Body of pancreas (tissue), 4 donors: ENCODE data around the gene MOGAT3. TPM values are rescaled to one million over a fixed set of nuclear protein-coding genes. Genes with fewer than 3 reads are reported as not detected.

Source experiments
- ATAC-seq: fragments of 150-250 bp; one replicate; pipeline ENCODE4 v1.9.1; 2016
- DNase-seq, 4 donors: peaks; one replicate each; pipeline ENCODE4 v3.0.0-alpha.2; 2019
- H3K27ac ChIP-seq, 4 donors: fragments of 200-600 bp; sonication (generic); 1 replicate in 3 of 4; 2 replicates in 1 of 4; pipeline versions ENCODE4 v1.5.1 to v1.6.1; 2016 to 2019; ENCODE audit warnings: mild to moderate bottlenecking in 1 of 4, mixed read lengths in 1 of 4, moderate library complexity in 1 of 4
- H3K27me3 ChIP-seq, 2 donors: fragments of 200-600 bp; sonication (generic); one replicate each; pipeline ENCODE4 v1.6.0; 2016; ENCODE audit warnings: mild to moderate bottlenecking in 1 of 2
- H3K36me3 ChIP-seq, 2 donors: fragments of 200-600 bp; sonication (generic); replicated peaks in 1 of 2; 2 replicates each; pipeline ENCODE4 v1.5.1; 2016; ENCODE audit warnings: low read depth in 2 of 2; ENCODE audit not compliant: insufficient read depth in 1 of 2
- H3K4me1 ChIP-seq: fragments of 200-600 bp; sonication (generic); one replicate; pipeline ENCODE4 v1.6.0; 2016
- H3K4me3 ChIP-seq, 2 donors: fragments of 200-600 bp; sonication (generic); 1 replicate in 1 of 2; 2 replicates in 1 of 2; pipeline ENCODE4 v1.5.1; 2016 to 2019
- H3K9me3 ChIP-seq, 3 donors: fragments of 200-600 bp; sonication (generic); 1 replicate in 2 of 3; 2 replicates in 1 of 3; pipeline ENCODE4 v1.5.1; 2016
- POLR2A ChIP-seq, 3 donors: fragments of 450-650 bp; IDR thresholded peaks; one replicate each; pipeline ENCODE4 v1.6.1; 2016; ENCODE audit warnings: antibody characterized with exemption in 3 of 3, mild to moderate bottlenecking in 2 of 3
- WGBS, 2 donors: methylation state at CpG; one replicate each; pipeline ENCODE4 v1.1.5; 2017; 5-methylcytosine and 5-hydroxymethylcytosine counted together
- intact Hi-C: fragments of 100-400 bp; cut with DNase I; formaldehyde crosslinking; loops from one replicate; pipeline ENCODE4 v1.15.1; 2023
- total RNA-seq, 2 donors: library from RNA; depleted of rRNA; stranded (reverse); fragments of >200 nt; gene quantifications; one replicate each; pipeline ENCODE4 v1.1.0, GENCODE V29; 2016
- TF ChIP-seq, protein P1 (sequence below), 7 experiments: fragments of 450-650 bp in 4 of 7; fragments of 200-600 bp in 3 of 7; sonication (generic) in 3 of 7; IDR thresholded peaks; one replicate each; pipeline ENCODE4 v1.5.1; 2016 to 2019; ENCODE audit warnings: antibody characterized with exemption in 7 of 7

MOGAT3 gene
- total RNA-seq, 2 donors from 2014 or later: not detected

DNA sequence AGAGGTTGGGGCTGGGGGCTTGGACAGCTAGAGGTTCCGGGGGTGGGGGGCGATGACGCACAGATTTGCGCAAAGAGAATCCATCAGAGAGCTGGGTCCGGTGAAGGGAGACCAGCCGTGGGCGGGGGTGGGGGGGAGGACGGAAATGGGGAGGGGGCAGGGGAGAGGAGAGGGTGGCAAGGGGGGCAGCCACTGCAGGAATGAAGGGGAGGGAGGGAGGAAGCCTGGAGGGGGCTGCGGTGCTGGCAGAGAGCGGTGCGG lies 34.3 kb downstream of the MOGAT3 start:
- 0 to 3% methylated on average over 7 to 9 of the region's 11 CpGs for WGBS, 2 donors
- DNase-seq (no peak), ATAC-seq (no peak)
- Histone ChIP-seq H3K27ac (no peak overlapping the region), H3K9me3 (no peaks in the 10 kb centered on the region), H3K4me1 (peaks cover 49% of the 10 kb centered on the region), H3K4me3 (no peak overlapping the region), H3K36me3 (no peaks in the 10 kb centered on the region), H3K27me3 (peaks cover 0 to 55% of the 10 kb centered on the region in 2 donors)
- TF ChIP-seq, protein P1, sequence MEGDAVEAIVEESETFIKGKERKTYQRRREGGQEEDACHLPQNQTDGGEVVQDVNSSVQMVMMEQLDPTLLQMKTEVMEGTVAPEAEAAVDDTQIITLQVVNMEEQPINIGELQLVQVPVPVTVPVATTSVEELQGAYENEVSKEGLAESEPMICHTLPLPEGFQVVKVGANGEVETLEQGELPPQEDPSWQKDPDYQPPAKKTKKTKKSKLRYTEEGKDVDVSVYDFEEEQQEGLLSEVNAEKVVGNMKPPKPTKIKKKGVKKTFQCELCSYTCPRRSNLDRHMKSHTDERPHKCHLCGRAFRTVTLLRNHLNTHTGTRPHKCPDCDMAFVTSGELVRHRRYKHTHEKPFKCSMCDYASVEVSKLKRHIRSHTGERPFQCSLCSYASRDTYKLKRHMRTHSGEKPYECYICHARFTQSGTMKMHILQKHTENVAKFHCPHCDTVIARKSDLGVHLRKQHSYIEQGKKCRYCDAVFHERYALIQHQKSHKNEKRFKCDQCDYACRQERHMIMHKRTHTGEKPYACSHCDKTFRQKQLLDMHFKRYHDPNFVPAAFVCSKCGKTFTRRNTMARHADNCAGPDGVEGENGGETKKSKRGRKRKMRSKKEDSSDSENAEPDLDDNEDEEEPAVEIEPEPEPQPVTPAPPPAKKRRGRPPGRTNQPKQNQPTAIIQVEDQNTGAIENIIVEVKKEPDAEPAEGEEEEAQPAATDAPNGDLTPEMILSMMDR (IDR thresholded peaks at IDR 0.05): no peak
- TF ChIP-seq POLR2A (IDR thresholded peaks at IDR 0.05): no peak
- intact Hi-C loops: no loop called here

DNA sequence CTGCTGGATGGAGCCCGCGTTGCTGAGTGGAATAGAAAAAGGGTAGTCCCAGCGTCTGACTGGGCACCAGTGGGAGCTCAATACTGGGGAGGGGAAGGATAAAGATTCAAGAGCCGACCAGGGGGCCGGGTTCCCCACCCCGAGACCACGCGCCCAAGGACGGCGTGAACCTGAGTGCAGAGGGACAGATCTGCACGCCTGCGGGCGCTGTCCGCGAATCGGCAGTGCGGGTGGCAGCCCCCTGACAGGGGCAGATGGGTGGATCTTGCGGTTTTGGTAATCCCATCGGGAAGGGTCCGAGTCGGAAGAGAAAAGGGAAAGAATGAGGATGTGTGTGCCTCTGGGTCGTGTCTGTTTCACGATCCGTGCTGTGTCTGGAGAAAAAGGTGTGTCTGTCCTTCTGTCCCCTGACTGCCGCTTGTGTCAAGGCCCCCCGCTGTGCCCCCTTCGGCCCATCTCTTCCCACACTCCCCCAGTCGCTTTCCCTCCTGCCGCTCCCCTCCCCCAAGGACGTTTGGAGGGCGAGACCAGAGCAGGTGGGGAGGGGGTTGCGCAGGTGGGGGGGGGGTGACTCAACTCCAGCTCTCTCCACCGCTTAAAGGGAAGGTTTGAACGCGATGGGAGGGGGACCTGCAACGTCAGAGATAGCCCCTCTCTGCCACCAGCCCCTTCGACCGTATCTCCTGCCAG lies 34.7 kb downstream of the MOGAT3 start:
- H3K36me3 ChIP-seq: no peaks in the 10 kb centered on the region
- no peak for TF ChIP-seq POLR2A (IDR thresholded peaks at IDR 0.05)
- TF ChIP-seq, protein P1 (IDR thresholded peaks at IDR 0.05): no peak
- H3K4me1 ChIP-seq: peaks cover 49% of the 10 kb centered on the region
- WGBS, 2 donors: 0 to 2% methylated on average over 32 to 37 of the region's 38 CpGs
- DNase-seq (peak in 1 of 4 donors; percentile 15), ATAC-seq (no peak)
- H3K27ac ChIP-seq: no peak overlapping the region
- intact Hi-C loops: no loop called here
- no peak overlapping the region for H3K4me3 ChIP-seq
- no peaks in the 10 kb centered on the region for H3K9me3 ChIP-seq
- peaks cover 0 to 51% of the 10 kb centered on the region in 2 donors for H3K27me3 ChIP-seq

DNA sequence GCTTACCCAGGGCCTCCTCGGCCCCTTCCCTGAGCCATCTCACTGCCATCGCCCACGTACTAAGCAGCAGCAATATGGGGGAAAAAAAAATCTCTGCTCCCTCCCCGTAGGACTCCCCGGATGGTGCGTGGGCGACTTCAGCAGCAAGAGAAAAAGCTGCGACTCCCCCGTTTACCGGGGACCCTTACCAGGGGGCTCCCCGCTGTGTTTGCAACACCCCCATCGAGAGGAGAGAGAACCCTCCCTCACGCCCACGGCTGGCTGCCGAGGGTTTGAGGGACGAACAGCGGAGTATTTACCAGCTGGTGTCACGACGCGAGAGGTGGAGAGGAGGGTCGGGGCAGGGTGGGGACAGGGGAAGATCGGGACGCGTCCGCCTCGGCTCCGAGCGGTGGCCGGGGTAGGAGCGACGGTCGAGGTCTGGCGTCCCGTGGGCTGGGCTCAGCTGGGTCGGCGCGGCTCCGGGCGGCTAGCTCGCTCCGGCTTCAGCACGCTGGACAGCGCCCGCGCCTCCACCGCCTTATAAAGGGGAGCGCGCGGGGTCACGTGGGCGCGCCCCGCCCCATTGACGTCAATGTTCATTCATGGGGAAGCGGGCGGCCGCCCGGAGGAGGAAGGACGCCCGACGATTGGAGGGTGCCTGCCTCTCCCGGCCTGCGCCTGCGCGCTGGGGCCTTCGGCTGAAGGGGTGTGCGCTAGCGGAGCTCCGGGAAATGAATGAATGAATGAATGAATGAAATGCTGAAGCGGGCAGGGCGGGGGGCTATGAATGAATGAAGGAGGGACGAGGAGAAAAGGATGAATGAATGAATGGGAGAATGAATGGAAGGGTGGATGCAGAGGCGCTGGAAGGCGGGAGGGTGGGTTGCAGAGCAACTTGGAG lies 35.5 kb downstream of the MOGAT3 start, which contains the start of gene VGF:
TSS of gene VGF (minus strand) at position 495 of the 883 bp plus-strand sequence. CDS start 726 bp downstream, outside the sequence.
- ATAC-seq: peak; percentile 90
- peaks cover 49% of the 10 kb centered on the region for H3K4me1 ChIP-seq

DNA sequence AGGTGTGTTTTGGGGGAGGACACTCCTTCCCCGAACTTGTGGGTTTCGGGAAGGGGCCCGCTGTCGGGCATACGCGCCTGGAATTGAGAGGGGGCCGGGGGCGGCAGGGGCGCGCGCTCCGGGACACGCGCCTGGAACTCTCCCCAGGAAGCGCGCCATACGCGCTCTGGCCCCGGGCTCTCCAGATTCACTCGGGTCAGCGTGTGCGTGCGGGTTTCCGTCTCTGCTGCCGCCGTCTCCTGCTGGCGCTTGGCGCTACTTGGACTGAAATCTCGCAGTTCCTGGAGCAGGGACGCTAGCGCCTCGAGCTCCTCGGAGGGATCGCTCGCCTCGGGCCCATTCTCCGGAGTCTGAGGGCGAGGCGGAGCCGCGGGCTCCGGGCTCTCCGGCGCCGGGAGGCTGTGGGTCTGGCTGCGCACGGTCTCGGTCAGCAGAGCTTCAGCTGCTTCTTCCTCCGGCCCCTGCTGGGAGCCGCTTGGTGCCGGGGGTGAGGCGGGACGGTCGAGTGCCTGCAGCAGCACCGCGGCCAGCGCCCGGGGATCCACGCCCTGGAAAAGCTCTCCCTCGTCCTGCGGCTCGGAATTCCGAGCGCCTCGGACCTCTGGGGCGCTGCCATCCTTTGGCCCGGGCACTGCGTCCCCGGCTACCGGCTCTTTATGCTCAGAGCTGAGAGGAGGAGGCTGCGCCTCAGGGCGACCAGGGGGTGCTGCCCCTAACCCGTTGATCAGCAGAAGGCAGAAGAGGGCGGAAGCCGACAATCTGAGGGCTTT lies 36.6 kb downstream of the MOGAT3 start:
- TF ChIP-seq, protein P1 (IDR thresholded peaks at IDR 0.05): no peak
- TF ChIP-seq POLR2A (IDR thresholded peaks at IDR 0.05): no peak
- intact Hi-C loops: no loop called here
- Histone ChIP-seq H3K4me1 (peaks cover 39% of the 10 kb centered on the region), H3K4me3 (no peak overlapping the region), H3K36me3 (no peaks in the 10 kb centered on the region), H3K9me3 (no peaks in the 10 kb centered on the region), H3K27me3 (peaks cover 0 to 47% of the 10 kb centered on the region in 2 donors), H3K27ac (no peak overlapping the region)
- peak in 3 of 4 donors; percentile 28 to 46 (median 35) for DNase-seq
- WGBS, 2 donors: 0 to 2% methylated on average over 2 to 75 of the region's 75 CpGs
- ATAC-seq: peak; percentile 22

More for the DNA sequence above, 35.5 kb downstream of the MOGAT3 start, which contains the start of gene VGF:
- Histone ChIP-seq H3K27ac (no peak within 1 kb of the TSS), H3K36me3 (no peaks in the 10 kb centered on the region), H3K9me3 (no peaks in the 10 kb centered on the region), H3K27me3 (peaks cover 0 to 47% of the 10 kb centered on the region in 2 donors), H3K4me3 (no peak within 1 kb of the TSS)
- TF ChIP-seq POLR2A (IDR thresholded peaks at IDR 0.05): peak in 2 of 3 donors; percentile 29 to 38
- TF ChIP-seq, protein P1 (IDR thresholded peaks at IDR 0.05): no peak
- DNase-seq: peak; percentile 89 to 96 (median 94)
- intact Hi-C loops: no loop called here
- WGBS, 2 donors: 1 to 3% methylated on average over 44 to 60 of the region's 74 CpGs
